IPS DF 6.9 (cell line): ENCODE results near the gene C1orf122.

Experiments
- DNase-seq: peaks from one replicate; pipeline ENCODE4 v3.0.0-alpha.2; 2013; ENCODE audit warnings: low read depth, low spot score
- H3K27ac ChIP-seq: one replicate; pipeline ENCODE4 v1.5.1; 2013; ENCODE audit warnings: low read length, control low read depth
- H3K27me3 ChIP-seq: 2 replicates; pipeline ENCODE4 v1.6.1; 2013; ENCODE audit warnings: mild to moderate bottlenecking, low read length; ENCODE audit not compliant: control insufficient read depth, insufficient read depth
- H3K36me3 ChIP-seq: 2 replicates; pipeline ENCODE4 v1.6.1; 2013; ENCODE audit warnings: low read length; ENCODE audit not compliant: control insufficient read depth, insufficient read depth
- H3K4me1 ChIP-seq: 2 replicates; pipeline ENCODE4 v1.6.1; 2013; ENCODE audit warnings: low read length; ENCODE audit not compliant: control insufficient read depth, insufficient read depth
- H3K4me3 ChIP-seq: 2 replicates; pipeline ENCODE4 v1.5.1; 2013; ENCODE audit warnings: mild to moderate bottlenecking, low read length
- H3K9me3 ChIP-seq: 2 replicates; pipeline ENCODE4 v1.6.1; 2013; ENCODE audit warnings: low read length, inconsistent platforms; ENCODE audit not compliant: control insufficient read depth, insufficient read depth
- WGBS: extraction: QIAGEN DNeasy Blood & Tissue Kit; methylation state at CpG from one replicate; pipeline ENCODE4 v1.1.7; 2013; ENCODE audit warnings: mixed read lengths, missing lambda C conversion rate; ENCODE audit not compliant: insufficient read length, insufficient coverage; 5-methylcytosine and 5-hydroxymethylcytosine counted together

The C1orf122 gene

DNA sequence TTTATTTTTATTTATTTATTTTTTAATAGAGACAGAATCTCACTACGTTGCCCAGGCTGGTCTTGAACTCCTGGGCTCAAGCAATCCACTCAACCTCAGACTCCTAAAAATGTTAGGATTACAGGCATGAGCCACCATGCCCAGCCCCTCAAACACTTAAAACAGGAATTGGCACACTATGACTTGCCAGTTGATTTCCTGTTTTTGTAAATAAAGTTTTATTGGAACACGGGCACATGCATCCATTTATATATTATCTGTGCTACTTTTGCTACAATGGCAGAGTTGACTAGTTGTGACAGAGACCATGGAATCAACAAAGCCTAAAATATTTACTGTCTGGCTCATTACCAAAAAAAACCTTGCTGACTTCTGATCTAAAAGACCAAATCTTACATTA, 16.4 kb downstream of the C1orf122 start:
- H3K9me3 ChIP-seq, result no peaks in the 10 kb centered on the region
- no peaks in the 10 kb centered on the region for H3K27me3 ChIP-seq
- no peaks in the 10 kb centered on the region for H3K4me1 ChIP-seq
- no peak for DNase-seq
- no peak overlapping the region for H3K4me3 ChIP-seq
- H3K36me3 ChIP-seq, result peaks cover 11% of the 10 kb centered on the region
- no peak overlapping the region for H3K27ac ChIP-seq
- WGBS, result no CpG with 5 or more reads among the region's 2 CpGs

DNA sequence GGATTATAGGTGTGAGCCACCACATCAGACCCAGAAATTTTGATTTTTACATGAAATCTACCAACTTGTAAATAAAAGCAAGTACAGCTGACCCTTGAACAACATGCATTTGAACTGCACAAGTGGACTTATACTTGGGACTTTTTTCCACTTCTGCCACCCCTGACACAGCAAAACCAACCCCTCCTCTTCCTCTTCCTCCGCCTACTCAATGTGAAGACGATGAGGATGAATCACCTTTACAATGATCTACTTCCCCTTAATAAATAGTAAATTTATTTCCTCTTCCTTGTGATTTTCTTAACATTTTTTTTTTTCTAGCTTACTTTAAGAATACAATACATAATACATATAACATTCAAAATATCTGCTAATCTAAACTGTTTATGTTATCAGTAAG, 17.9 kb downstream of the C1orf122 start:
- no peak overlapping the region for H3K27ac ChIP-seq
- no peak for DNase-seq
- H3K4me3 ChIP-seq, result no peak overlapping the region
- no peaks in the 10 kb centered on the region for H3K4me1 ChIP-seq
- H3K36me3 ChIP-seq, result peaks cover 11% of the 10 kb centered on the region
- H3K27me3 ChIP-seq, result no peaks in the 10 kb centered on the region
- H3K9me3 ChIP-seq, result no peaks in the 10 kb centered on the region
- WGBS, result no CpG with 5 or more reads among the region's 2 CpGs

DNA sequence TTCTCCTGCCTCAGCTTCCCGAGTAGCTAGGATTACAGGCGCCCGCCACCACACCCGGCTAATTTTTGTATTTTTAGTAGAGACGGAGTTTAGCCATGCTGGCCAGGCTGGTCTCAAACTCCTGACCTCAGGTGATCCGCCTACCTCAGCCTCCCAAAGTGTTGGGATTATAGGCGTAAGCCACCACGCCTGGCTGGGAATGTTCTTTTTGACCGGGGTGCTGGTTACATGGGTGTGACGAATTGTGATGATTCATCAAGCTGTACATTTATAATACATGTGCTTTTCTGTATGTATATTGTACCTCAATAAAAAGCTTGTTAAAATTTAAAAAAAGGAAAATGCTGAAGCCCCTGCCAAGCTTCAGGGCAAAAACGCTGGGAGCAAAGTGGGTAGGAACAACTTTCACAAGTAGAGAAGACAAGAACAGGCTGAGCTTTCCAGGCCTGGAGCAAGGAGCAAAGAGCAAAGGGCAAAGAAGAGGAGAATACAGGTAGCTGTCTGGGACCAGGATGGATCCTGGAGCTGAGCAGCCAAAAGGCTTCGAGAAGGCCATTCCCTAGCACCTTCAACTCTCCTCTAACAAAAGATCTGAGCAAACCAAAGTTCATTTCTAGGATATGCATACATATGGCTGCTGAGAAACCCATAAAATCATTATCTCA, 21.0 kb downstream of the C1orf122 start:
- H3K4me1 ChIP-seq, result no peaks in the 10 kb centered on the region
- H3K27me3 ChIP-seq, result no peaks in the 10 kb centered on the region
- H3K4me3 ChIP-seq, result no peak overlapping the region
- H3K9me3 ChIP-seq, result no peaks in the 10 kb centered on the region
- no peaks in the 10 kb centered on the region; the same call in 1 of the 2 replicates for H3K36me3 ChIP-seq
- no peak overlapping the region for H3K27ac ChIP-seq
- DNase-seq, result no peak
- no CpG with 5 or more reads among the region's 12 CpGs for WGBS

DNA sequence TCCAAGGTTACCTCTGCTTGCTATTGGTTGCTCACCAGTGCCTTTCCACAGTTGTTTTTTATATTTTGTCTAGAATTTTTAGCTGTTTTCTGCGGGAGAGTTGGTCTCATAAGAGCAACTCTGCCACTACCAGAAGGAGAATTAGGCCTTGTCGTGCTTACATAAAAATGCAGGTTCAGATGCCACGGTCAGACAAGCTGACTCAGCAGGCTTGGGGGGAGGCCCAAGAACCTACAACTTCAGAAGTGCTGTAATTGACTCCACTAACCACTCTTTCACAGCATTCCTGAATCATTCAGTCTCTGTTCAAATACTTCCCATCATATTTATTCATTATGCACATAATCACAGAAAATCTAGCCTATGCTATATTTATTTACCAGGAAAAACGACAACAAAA, 23.5 kb downstream of the C1orf122 start:
- H3K27me3 ChIP-seq, result no peaks in the 10 kb centered on the region
- no peak for DNase-seq
- H3K27ac ChIP-seq, result no peak overlapping the region
- no peaks in the 10 kb centered on the region for H3K4me1 ChIP-seq
- peaks cover 5% of the 10 kb centered on the region; the same call in 1 of the 2 replicates for H3K36me3 ChIP-seq
- 100% methylated on average over 1 of the region's 4 CpGs for WGBS
- H3K9me3 ChIP-seq, result no peaks in the 10 kb centered on the region
- no peak overlapping the region for H3K4me3 ChIP-seq

DNA sequence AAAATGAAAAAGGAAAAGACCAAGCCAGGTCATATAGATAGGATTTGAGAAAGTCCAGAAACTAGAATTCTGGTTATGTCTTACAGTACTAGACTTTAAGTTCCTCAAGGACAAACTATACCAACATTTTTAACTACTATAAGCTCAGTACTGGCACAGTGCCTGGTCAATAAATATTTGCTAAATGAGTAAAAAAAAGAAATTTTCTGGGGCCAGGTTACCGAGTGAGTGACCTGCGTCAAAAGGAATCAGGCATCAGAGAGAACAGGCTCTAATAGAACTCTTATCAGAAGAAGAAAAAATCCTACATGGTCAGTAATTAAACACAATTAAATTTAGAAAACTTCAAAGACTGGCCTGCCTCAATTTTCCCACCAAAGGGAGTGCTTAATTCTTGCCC, 24.2 kb downstream of the C1orf122 start:
- H3K27ac ChIP-seq, result no peak overlapping the region
- no peaks in the 10 kb centered on the region for H3K9me3 ChIP-seq
- H3K4me1 ChIP-seq, result no peaks in the 10 kb centered on the region
- DNase-seq, result no peak
- WGBS, result no CpG with 5 or more reads among the region's 2 CpGs
- no peak overlapping the region for H3K4me3 ChIP-seq
- peaks cover 5% of the 10 kb centered on the region; the same call in 1 of the 2 replicates for H3K36me3 ChIP-seq
- H3K27me3 ChIP-seq, result no peaks in the 10 kb centered on the region

DNA sequence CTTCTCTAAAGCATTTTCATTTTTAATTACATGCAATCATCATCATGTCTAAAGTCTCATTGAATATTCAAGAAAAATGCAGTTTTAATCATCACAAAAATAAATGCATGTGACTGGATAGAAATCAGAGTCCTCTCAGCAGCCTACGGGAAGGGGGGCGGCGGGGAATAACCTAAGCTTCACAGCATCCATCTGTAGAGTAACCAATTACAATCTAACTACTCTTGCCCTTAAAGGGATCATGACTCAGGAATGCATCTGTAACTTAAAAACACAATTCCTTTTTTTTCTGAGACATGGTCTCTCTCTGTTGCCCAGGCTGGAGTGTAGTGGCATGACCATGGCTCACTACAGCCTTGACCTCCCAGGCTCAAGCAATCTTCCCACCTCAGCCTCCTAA, 29.2 kb downstream of the C1orf122 start:
- WGBS, result no CpG with 5 or more reads among the region's 3 CpGs

DNA sequence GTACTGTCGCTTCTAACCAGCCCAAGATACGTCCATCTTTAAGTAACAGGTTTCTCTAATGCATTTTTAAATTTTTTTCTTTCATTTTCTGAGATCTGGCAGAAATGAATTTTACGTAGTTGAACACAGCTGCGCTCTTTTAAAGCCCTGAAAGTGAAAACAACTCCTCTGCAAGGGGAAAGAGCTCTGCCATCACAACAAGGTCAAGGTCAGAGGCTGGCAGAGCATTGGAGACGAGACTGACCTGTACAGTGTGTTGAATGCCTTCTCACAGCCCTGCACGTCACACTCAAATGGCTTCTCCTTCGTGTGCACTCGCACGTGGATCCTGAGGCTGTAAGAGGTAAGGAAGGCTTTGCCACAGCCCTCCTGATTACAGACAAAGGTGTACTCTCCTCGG, 32.1 kb downstream of the C1orf122 start:
- no peak overlapping the region for H3K4me3 ChIP-seq
- WGBS, result no CpG with 5 or more reads among the region's 10 CpGs
- H3K9me3 ChIP-seq, result no peaks in the 10 kb centered on the region
- H3K4me1 ChIP-seq, result no peaks in the 10 kb centered on the region
- no peak for DNase-seq
- H3K27me3 ChIP-seq, result no peaks in the 10 kb centered on the region
- H3K36me3 ChIP-seq, result peaks cover 9% of the 10 kb centered on the region; the same call in 1 of the 2 replicates
- no peak overlapping the region for H3K27ac ChIP-seq

More for the DNA sequence above, 29.2 kb downstream of the C1orf122 start:
- H3K9me3 ChIP-seq, result no peaks in the 10 kb centered on the region
- no peak for DNase-seq
- no peaks in the 10 kb centered on the region for H3K4me1 ChIP-seq
- no peak overlapping the region for H3K27ac ChIP-seq
- no peak overlapping the region for H3K4me3 ChIP-seq
- H3K36me3 ChIP-seq, result peaks cover 13% of the 10 kb centered on the region; the same call in 1 of the 2 replicates
- no peaks in the 10 kb centered on the region for H3K27me3 ChIP-seq

DNA sequence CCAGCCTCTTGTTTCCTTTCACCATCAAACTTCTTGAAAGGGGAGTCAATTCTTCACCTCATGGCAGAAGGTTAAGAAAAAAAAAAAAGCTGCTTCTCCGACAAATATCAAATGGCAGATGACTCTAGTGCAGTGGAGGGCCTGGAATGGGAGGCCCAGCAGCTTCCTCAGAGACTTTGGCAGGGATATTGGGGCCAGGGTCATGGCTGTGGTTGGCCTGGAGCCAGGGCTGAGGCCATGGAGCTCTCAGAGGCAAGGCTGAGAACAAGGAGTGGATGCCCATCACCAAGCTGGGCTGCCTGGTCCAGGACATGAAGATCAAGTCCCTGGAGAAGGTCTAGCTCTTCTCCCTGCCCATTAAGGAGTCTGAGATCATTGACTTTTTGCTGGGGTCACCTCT, 33.1 kb downstream of the C1orf122 start:
- Histone ChIP-seq H3K4me3 (no peak overlapping the region), H3K27me3 (no peaks in the 10 kb centered on the region), H3K27ac (no peak overlapping the region), H3K9me3 (no peaks in the 10 kb centered on the region), H3K4me1 (no peaks in the 10 kb centered on the region), H3K36me3 (peaks cover 8% of the 10 kb centered on the region; the same call in 1 of the 2 replicates)
- no CpG with 5 or more reads among the region's 1 CpG for WGBS
- no peak for DNase-seq

DNA sequence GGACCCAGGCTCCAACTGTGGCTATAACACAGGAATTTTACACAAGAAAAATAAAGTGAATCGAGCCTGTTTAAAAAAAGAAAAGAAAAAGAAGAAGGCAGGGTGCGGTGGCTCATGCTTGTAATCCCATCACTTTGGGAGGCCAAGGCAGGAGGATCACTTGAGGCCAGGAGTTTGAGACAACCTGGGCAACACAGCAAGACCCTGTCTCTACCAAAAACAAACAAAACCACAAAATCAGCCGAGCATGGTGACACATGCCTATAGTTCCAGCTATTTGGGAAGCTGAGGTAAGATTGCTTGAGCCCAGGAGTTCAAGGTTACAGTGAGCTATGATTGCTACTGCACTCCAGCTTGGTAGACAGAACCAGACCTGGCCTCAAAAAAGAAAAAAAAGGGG, 34.1 kb downstream of the C1orf122 start:
- no peaks in the 10 kb centered on the region for H3K4me1 ChIP-seq
- peaks cover 8% of the 10 kb centered on the region; the same call in 1 of the 2 replicates for H3K36me3 ChIP-seq
- no peak overlapping the region for H3K27ac ChIP-seq
- no peaks in the 10 kb centered on the region for H3K27me3 ChIP-seq
- no peak for DNase-seq
- WGBS, result no CpG with 5 or more reads among the region's 3 CpGs
- H3K9me3 ChIP-seq, result no peaks in the 10 kb centered on the region
- H3K4me3 ChIP-seq, result no peak overlapping the region

DNA sequence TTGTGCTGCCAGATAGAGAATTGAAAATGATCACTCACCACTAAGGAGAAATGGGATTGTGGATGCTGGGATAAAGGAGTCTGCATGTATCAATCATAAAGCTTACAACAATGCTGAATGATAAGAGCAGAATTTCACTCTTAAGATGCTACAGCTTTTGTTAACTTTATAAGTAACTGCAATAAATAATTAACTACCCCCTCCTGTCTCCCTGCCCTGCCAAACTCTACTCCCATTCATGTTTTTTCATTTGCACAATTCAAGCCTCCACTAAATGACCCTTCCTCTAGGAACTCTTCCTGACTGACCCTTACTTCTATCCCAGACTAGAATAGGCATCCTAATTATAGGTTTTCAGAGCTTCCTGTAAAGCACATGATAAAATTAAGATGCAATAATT, 36.9 kb downstream of the C1orf122 start:
- DNase-seq, result no peak
- Histone ChIP-seq H3K4me1 (no peaks in the 10 kb centered on the region), H3K36me3 (peaks cover 3% of the 10 kb centered on the region; the same call in 1 of the 2 replicates), H3K27me3 (no peaks in the 10 kb centered on the region), H3K27ac (no peak overlapping the region), H3K9me3 (no peaks in the 10 kb centered on the region), H3K4me3 (no peak overlapping the region)

DNA sequence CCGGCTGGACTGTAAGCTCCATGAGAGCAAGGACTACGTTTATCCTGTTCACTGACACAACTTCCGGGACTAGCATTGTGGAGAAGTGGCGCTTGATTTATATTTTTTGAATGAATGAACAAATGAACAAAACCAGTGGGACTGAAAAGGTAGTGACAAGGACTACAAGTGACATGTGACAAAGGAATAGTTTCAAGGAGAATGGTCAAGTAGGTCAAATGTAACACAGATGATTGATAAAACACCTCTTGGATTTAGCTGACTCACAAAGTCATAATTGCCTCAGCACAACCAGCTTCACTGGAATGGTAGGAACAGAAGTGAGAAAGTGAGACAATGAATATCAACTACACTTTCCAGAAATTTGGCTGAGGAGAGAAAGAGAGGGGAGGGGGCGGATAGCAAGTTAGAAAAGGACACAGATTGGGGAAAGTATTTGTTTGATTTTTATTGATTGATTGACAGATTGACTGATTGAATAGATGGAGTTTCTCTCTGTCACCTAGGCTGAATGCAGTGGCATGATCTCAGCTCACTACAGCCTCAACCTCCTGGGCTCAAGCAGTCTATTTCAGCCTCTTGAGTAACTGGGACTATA, 37.6 kb downstream of the C1orf122 start:
- no CpG with 5 or more reads among the region's 5 CpGs for WGBS
- no peaks in the 10 kb centered on the region for H3K9me3 ChIP-seq
- no peak overlapping the region for H3K27ac ChIP-seq
- no peak for DNase-seq
- no peaks in the 10 kb centered on the region for H3K36me3 ChIP-seq
- no peaks in the 10 kb centered on the region for H3K27me3 ChIP-seq
- H3K4me3 ChIP-seq, result no peak overlapping the region
- H3K4me1 ChIP-seq, result no peaks in the 10 kb centered on the region
